ENCODE measurements around the gene ELP4. TPM values are rescaled to one million over a fixed set of nuclear protein-coding genes. Genes with fewer than 3 reads are reported as not detected.
A peak's percentile ranks its signal among the peaks of the same experiment; 100 is the strongest.

ELP4 gene
- total and polyA plus RNA-seq, 12 donors = 10.5 to 30.4 (median 18.0) TPM

DNA sequence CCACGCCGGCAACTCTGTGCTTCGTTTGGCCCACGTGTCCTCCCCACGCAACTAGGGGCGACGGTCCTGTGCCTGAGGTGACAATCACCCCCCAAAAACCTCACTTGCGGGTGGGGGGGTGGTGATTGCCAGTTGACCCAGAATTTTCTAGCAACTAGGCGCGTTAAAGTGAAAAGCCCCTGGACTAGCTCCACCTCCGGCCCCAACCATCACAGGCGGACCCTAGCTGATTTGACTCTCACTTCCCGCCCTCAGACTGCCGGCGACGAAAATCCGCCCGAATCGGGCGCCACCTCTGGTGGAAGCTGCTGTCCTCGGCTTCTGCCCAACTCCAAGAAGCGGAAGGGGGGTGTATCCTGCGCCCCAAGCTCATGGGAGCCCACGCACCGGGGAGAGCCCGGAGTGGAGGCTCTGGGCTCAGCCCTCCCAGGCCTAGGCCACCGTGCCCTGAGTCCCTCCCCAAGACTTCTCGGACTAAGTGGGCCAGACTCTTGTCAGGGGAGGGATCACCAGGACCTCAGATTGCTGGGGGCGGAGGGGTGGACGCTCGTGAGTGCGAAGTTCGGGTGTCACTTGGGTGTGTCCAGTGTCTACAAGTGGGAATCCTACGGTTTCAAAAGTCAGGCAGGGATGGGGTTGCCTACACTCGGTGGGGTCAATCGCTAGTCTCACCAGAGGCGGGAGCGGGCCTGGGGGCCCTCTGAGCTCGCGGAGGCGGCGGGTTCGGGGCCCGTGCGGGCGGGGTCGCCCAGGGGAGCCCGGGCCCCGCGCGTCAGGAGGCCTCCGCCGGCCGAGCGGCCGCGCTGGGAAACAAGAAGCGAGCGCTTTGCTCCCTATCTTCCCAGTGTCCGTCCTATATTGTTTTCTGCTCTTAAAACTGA, 289.2 kb downstream of the ELP4 start:
- H3K27ac ChIP-seq = no peak overlapping the region
- H3K27me3 ChIP-seq = peaks cover 67% of the 10 kb centered on the region
- TF ChIP-seq, protein P1, sequence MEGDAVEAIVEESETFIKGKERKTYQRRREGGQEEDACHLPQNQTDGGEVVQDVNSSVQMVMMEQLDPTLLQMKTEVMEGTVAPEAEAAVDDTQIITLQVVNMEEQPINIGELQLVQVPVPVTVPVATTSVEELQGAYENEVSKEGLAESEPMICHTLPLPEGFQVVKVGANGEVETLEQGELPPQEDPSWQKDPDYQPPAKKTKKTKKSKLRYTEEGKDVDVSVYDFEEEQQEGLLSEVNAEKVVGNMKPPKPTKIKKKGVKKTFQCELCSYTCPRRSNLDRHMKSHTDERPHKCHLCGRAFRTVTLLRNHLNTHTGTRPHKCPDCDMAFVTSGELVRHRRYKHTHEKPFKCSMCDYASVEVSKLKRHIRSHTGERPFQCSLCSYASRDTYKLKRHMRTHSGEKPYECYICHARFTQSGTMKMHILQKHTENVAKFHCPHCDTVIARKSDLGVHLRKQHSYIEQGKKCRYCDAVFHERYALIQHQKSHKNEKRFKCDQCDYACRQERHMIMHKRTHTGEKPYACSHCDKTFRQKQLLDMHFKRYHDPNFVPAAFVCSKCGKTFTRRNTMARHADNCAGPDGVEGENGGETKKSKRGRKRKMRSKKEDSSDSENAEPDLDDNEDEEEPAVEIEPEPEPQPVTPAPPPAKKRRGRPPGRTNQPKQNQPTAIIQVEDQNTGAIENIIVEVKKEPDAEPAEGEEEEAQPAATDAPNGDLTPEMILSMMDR (IDR thresholded peaks at IDR 0.05) = no peak
- no peak for TF ChIP-seq POLR2A (IDR thresholded peaks at IDR 0.05)
- peaks cover 0 to 16% of the 10 kb centered on the region in 2 donors for H3K4me1 ChIP-seq (replicated peaks in 1 of 2)
- no peaks in the 10 kb centered on the region for H3K36me3 ChIP-seq (replicated peaks in 1 of 2)
- WGBS, 4 donors = 4 to 8% (median 6%) methylated on average over 2 to 60 of the region's 60 CpGs
- no peaks in the 10 kb centered on the region for H3K9me3 ChIP-seq (replicated peaks in 1 of 3)
- intact Hi-C loops (cut with DNase I) = no loop called here
- DNase-seq = no peak
- peak overlapping the region in 1 of 4 donors; percentile 34 for H3K4me3 ChIP-seq

DNA sequence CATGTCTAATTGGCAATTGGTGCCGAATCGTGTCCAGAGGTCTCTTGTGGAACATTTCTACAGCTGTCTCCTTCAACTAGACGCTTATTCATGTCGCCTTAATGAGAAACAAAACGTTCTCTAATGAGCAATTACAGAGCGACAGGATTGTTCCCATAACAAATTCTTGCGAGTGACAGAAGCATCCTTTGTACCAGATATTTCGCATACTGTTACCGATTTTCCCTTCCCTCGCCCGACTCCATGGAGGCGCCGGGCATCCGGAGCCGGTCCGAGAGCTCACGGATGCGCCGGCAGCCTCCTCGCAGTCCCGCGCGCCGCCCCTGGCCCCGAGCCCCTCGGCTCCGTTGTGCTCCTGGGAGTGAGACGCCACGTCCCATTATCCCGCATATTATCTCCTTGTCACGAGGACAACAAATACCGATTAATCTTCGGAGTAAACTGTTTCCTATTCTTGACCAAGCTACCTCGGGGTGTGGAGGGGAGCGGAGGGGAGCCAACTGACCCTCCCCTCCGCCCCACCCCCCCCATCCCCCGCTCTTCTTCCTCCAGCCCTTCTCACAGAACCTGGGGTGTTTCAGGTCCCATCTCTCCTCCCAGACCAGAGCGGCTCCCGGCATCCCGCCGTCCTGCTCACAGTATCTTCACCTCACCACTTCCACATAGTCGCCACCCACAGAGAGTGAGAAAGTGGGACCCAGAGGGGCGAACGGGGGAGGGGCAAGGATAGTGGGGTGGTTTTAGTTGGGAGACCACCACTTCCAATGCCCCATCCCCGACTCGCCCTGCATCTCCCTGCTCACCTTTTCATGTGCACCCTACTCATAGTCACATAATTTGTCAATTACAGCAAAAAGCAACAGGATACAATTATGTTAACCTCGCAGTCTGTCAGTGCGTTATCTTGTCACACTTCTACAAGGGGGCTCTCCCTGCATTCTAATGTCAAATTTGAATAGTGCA, 290.1 kb downstream of the ELP4 start:
- Histone ChIP-seq H3K4me1 (replicated peaks in 1 of 2) (peaks cover 0 to 17% of the 10 kb centered on the region in 2 donors), H3K27me3 (peaks cover 76% of the 10 kb centered on the region), H3K4me3 (peak overlapping the region in 1 of 4 donors; percentile 34), H3K27ac (no peak overlapping the region), H3K36me3 (replicated peaks in 1 of 2) (no peaks in the 10 kb centered on the region), H3K9me3 (replicated peaks in 1 of 3) (no peaks in the 10 kb centered on the region)
- 4 to 10% (median 6%) methylated on average over 36 to 48 of the region's 48 CpGs for WGBS, 4 donors
- intact Hi-C loops (cut with DNase I) = no loop called here
- TF ChIP-seq, protein P1 (IDR thresholded peaks at IDR 0.05) = no peak
- no peak for TF ChIP-seq POLR2A (IDR thresholded peaks at IDR 0.05)
- no peak for DNase-seq

DNA sequence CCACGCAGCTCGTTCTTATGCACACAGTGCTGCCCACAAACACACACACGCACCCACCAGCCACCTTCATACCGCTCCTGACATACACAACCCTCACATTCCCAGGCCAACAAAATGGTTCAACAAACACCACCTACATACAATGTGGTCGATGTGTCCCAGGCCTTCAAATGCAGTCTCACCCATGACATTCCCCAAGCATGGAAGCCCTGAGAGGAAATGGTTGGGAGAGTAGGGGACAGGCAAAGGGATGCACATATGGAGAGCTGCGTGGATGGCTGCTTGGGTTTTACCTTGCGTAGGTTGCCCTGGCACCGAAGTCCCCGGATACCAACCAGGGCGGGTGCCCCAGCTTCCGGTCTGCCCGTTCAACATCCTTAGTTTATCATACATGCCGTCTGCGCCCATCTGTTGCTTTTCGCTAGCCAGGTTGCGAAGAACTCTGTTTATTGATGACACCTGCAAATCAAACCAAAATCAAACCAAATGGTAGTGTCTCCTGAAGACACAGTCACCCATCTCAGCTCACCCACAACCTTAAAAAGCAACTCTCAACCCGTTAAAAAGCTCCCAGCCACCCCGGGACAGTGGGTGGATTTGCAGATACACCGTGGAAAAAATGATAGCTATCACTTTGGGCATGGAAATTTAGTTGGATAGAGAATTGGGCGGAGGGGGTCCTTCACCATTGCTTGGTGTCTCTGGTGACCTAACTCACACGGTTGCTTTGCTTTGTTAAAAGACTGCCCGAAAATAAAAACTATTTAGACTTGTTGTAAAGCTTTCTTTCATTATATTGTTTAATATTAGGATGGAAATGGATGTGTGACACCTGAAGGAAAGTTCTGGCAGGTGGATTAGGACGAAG, 291.1 kb downstream of the ELP4 start:
- Histone ChIP-seq H3K4me3 (no peak overlapping the region), H3K4me1 (replicated peaks in 1 of 2) (peaks cover 0 to 21% of the 10 kb centered on the region in 2 donors), H3K9me3 (replicated peaks in 1 of 3) (no peaks in the 10 kb centered on the region), H3K27ac (no peak overlapping the region), H3K27me3 (peaks cover 86% of the 10 kb centered on the region), H3K36me3 (replicated peaks in 1 of 2) (no peaks in the 10 kb centered on the region)
- intact Hi-C loops (cut with DNase I) = no loop called here
- no peak for DNase-seq
- whole genome bisulfite sequencing, 4 donors = 13 to 26% (median 19%) methylated on average over 23 of the region's 23 CpGs
- TF ChIP-seq, protein P1 (IDR thresholded peaks at IDR 0.05) = no peak
- TF ChIP-seq POLR2A (IDR thresholded peaks at IDR 0.05) = no peak
